ENCODE data around the gene SPX.

SPX gene

DNA sequence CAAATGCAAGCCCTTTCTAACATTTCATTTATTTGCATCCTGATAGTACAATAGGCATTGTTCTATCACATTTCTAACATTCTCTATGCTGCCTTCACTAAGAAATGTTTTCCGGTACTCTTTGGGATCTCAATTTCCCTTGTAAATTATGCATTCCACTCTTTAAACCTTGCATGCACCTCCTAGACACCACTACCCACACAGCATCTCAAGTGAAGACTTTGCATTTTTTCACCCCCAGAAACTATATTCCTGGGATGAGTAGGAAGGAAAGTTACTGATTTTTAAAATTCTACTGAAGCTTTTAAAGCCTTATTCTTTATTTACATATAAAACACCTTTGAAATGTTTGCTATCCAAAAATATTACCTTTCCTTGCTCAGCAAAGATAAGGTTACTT is 51.4 kb downstream of the SPX start:
- no peak for DNase-seq (ENCODE audit: low spot score)

- no peak for DNase-seq (ENCODE audit: low spot score)
Measured at GRCh38 chr12:21580748-21581516, 54.8 kb downstream of the SPX start.
